ENCODE data around the gene MARCO.

GRCh38 chr2:118994778-118995177 lies 52.8 kb downstream of the MARCO start:
- TF ChIP-seq CSRNP3 (CRISPR knock-in tag; IDR thresholded peaks at IDR 0.05) (no peak), PPARA (CRISPR knock-in tag; IDR thresholded peaks at IDR 0.05; ENCODE audit: borderline replicate concordance) (no peak), GLIS3 (CRISPR knock-in tag; IDR thresholded peaks at IDR 0.05) (no peak), RARB (CRISPR knock-in tag; IDR thresholded peaks at IDR 0.05) (no peak), TOX (CRISPR knock-in tag; IDR thresholded peaks at IDR 0.05; ENCODE audit: borderline replicate concordance) (no peak), PATZ1 (CRISPR knock-in tag; IDR thresholded peaks at IDR 0.05; ENCODE audit: borderline replicate concordance) (no peak), OSR1 (CRISPR knock-in tag; IDR thresholded peaks at IDR 0.05) (no peak), ZFP3 (CRISPR knock-in tag; IDR thresholded peaks at IDR 0.05) (no peak), TCF4 (CRISPR knock-in tag; IDR thresholded peaks at IDR 0.05; ENCODE audit: borderline replicate concordance) (no peak), POU6F1 (CRISPR knock-in tag; IDR thresholded peaks at IDR 0.05; ENCODE audit: borderline replicate concordance, low read depth) (no peak)

Data from SK-N-SH treated with all-trans-retinoic acid at 6 μM for 48 hours (cell line).